Immature natural killer cell (primary cell): ENCODE measurements around the gene CDK11B. TPM values are rescaled to one million over a fixed set of nuclear protein-coding genes. Genes with fewer than 3 reads are reported as not detected.
"Not testable (repeated sequence)": the region's sequence is repeated elsewhere in the genome, so short reads cannot be mapped to it uniquely, and the experiment has no call there.

ENCODE experiments used
- DNase-seq, 3 donors: peaks; one replicate each; pipeline ENCODE4 v3.0.0; 2022; ENCODE audit warnings: mixed read lengths in 1 of 3
- H3K27ac Mint-ChIP-seq, 6 donors: one replicate each; pipeline ENCODE4 v1.8.0; 2020; ENCODE audit warnings: mixed read lengths in 6 of 6, mild to moderate bottlenecking in 5 of 6, inconsistent platforms in 4 of 6, moderate library complexity in 3 of 6
- H3K27me3 Mint-ChIP-seq, 3 donors: one replicate each; pipeline ENCODE4 v1.8.0; 2020 to 2021; ENCODE audit warnings: low read depth in 3 of 3, mild to moderate bottlenecking in 3 of 3, mixed read lengths in 3 of 3, moderate library complexity in 3 of 3, inconsistent platforms in 1 of 3
- H3K36me3 Mint-ChIP-seq, 3 donors: one replicate each; pipeline ENCODE4 v1.8.0; 2020; ENCODE audit warnings: mixed read lengths in 3 of 3, inconsistent platforms in 2 of 3, mild to moderate bottlenecking in 2 of 3
- H3K4me1 Mint-ChIP-seq, 2 donors: one replicate each; pipeline ENCODE4 v1.8.0; 2020; ENCODE audit warnings: inconsistent platforms in 2 of 2, mild to moderate bottlenecking in 2 of 2, mixed read lengths in 2 of 2, moderate library complexity in 1 of 2
- H3K4me3 Mint-ChIP-seq, 5 donors: one replicate each; pipeline ENCODE4 v1.8.0; 2020; ENCODE audit warnings: mild to moderate bottlenecking in 5 of 5, mixed read lengths in 5 of 5, inconsistent platforms in 3 of 5, moderate library complexity in 3 of 5
- H3K9me3 Mint-ChIP-seq, 6 donors: one replicate each; pipeline ENCODE4 v1.8.0; 2020; ENCODE audit warnings: mild to moderate bottlenecking in 6 of 6, mixed read lengths in 6 of 6, inconsistent platforms in 4 of 6, moderate library complexity in 3 of 6
- polyA plus RNA-seq, 3 donors: library from polyadenylated mRNA; unstranded; fragments of 300-500 nt; fragmentation: Illumina TruSeq; gene quantifications; one replicate each; pipeline ENCODE4 v1.2.3, GENCODE V29; 2021

The CDK11B gene
- polyA plus RNA-seq, 3 donors from 2014 or later = 4.8 to 25.0 (median 8.1) TPM

GRCh38 chr1:1692714-1693647 lies 34.2 kb upstream of the CDK11B start, which contains the start of gene SLC35E2B:
TSS of gene SLC35E2B (minus strand) at chr1:1692795. CDS start at chr1:1676699, 16,096 bp downstream.
- not testable (repeated sequence) for H3K36me3 Mint-ChIP-seq, H3K4me1 Mint-ChIP-seq, H3K9me3 Mint-ChIP-seq, H3K27me3 Mint-ChIP-seq
- Mint-ChIP-seq H3K4me3 (peak within 1 kb of the TSS; percentile 73 to 83 (median 80)), H3K27ac (peak within 1 kb of the TSS; percentile 65 to 92 (median 90))
- DNase-seq = peak; percentile 97 to 99 (median 98)

GRCh38 chr1:1692324-1692713 lies 33.5 kb upstream of the CDK11B start:
- H3K36me3 Mint-ChIP-seq, H3K27me3 Mint-ChIP-seq, DNase-seq, H3K9me3 Mint-ChIP-seq: not testable (repeated sequence)
- H3K4me1 Mint-ChIP-seq = peaks cover 7 to 14% of the 10 kb centered on the region in 2 donors
- H3K4me3 Mint-ChIP-seq = peak overlapping the region; percentile 47 to 83 (median 78)
- peak overlapping the region in 5 of 6 donors; percentile 21 to 92 (median 65) for H3K27ac Mint-ChIP-seq

- DNase-seq, H3K9me3 Mint-ChIP-seq, H3K4me3 Mint-ChIP-seq, H3K36me3 Mint-ChIP-seq, H3K27ac Mint-ChIP-seq, H3K27me3 Mint-ChIP-seq: not testable (repeated sequence)
- peaks cover 10 to 14% of the 10 kb centered on the region in 2 donors for H3K4me1 Mint-ChIP-seq
Observed at GRCh38 chr1:1691443-1691842, 32.6 kb upstream of the CDK11B start.

GRCh38 chr1:1689526-1689925 lies 30.7 kb upstream of the CDK11B start:
- not testable (repeated sequence) for H3K9me3 Mint-ChIP-seq, H3K36me3 Mint-ChIP-seq, H3K27me3 Mint-ChIP-seq, DNase-seq, H3K4me3 Mint-ChIP-seq, H3K27ac Mint-ChIP-seq
- H3K4me1 Mint-ChIP-seq = peaks cover 15 to 20% of the 10 kb centered on the region in 2 donors

- H3K36me3 Mint-ChIP-seq = peaks cover 0 to 8% (median 0%) of the 10 kb centered on the region in 3 donors
- peak overlapping the region in 2 of 5 donors; percentile 14 to 42 for H3K4me3 Mint-ChIP-seq
- DNase-seq = no peak
- no peaks in the 10 kb centered on the region for H3K9me3 Mint-ChIP-seq
- peaks cover 20 to 25% of the 10 kb centered on the region in 2 donors for H3K4me1 Mint-ChIP-seq
- H3K27me3 Mint-ChIP-seq = peaks cover 0 to 3% (median 0%) of the 10 kb centered on the region in 3 donors
- H3K27ac Mint-ChIP-seq = peak overlapping the region in 2 of 6 donors; percentile 41 to 62
Observed at GRCh38 chr1:1687846-1688245, 29.0 kb upstream of the CDK11B start.

- DNase-seq = peak in 1 of 3 donors; percentile 41
- peaks cover 0 to 5% (median 1%) of the 10 kb centered on the region in 3 donors for H3K27me3 Mint-ChIP-seq
- no peaks in the 10 kb centered on the region for H3K9me3 Mint-ChIP-seq
- H3K4me1 Mint-ChIP-seq = peaks cover 17 to 27% of the 10 kb centered on the region in 2 donors
- H3K4me3 Mint-ChIP-seq = peak overlapping the region in 2 of 5 donors; percentile 41 to 55
- peak overlapping the region in 4 of 6 donors; percentile 24 to 80 (median 50) for H3K27ac Mint-ChIP-seq
- H3K36me3 Mint-ChIP-seq = peaks cover 0 to 4% (median 0%) of the 10 kb centered on the region in 3 donors
Observed at GRCh38 chr1:1684031-1684681, 25.4 kb upstream of the CDK11B start.

- Mint-ChIP-seq H3K27ac (peak overlapping the region in 5 of 6 donors; percentile 24 to 70 (median 61)), H3K4me1 (peaks cover 26 to 34% of the 10 kb centered on the region in 2 donors), H3K36me3 (peaks cover 0 to 4% (median 0%) of the 10 kb centered on the region in 3 donors), H3K4me3 (no peak overlapping the region), H3K9me3 (no peaks in the 10 kb centered on the region), H3K27me3 (peaks cover 0 to 6% (median 5%) of the 10 kb centered on the region in 3 donors)
- no peak for DNase-seq
Observed at GRCh38 chr1:1683104-1683905, 24.5 kb upstream of the CDK11B start.

GRCh38 chr1:1680912-1681273 lies 22.1 kb upstream of the CDK11B start:
- H3K9me3 Mint-ChIP-seq = no peaks in the 10 kb centered on the region
- H3K27ac Mint-ChIP-seq = peak overlapping the region in 2 of 6 donors; percentile 30 to 40
- H3K27me3 Mint-ChIP-seq = peaks cover 8 to 17% (median 10%) of the 10 kb centered on the region in 3 donors
- peaks cover 31 to 40% of the 10 kb centered on the region in 2 donors for H3K4me1 Mint-ChIP-seq
- DNase-seq = no peak
- no peak overlapping the region for H3K4me3 Mint-ChIP-seq
- no peaks in the 10 kb centered on the region for H3K36me3 Mint-ChIP-seq

GRCh38 chr1:1680031-1680911 lies 21.5 kb upstream of the CDK11B start:
- H3K4me1 Mint-ChIP-seq = peaks cover 27 to 38% of the 10 kb centered on the region in 2 donors
- no peaks in the 10 kb centered on the region for H3K9me3 Mint-ChIP-seq
- peaks cover 8 to 15% (median 10%) of the 10 kb centered on the region in 3 donors for H3K27me3 Mint-ChIP-seq
- no peak for DNase-seq
- H3K4me3 Mint-ChIP-seq = no peak overlapping the region
- no peaks in the 10 kb centered on the region for H3K36me3 Mint-ChIP-seq
- no peak overlapping the region for H3K27ac Mint-ChIP-seq

GRCh38 chr1:1678581-1679380 lies 20.0 kb upstream of the CDK11B start:
- peak overlapping the region; percentile 96 to 98 (median 97) for H3K27ac Mint-ChIP-seq
- no peaks in the 10 kb centered on the region for H3K36me3 Mint-ChIP-seq
- DNase-seq = peak; percentile 41 to 64 (median 51)
- peak overlapping the region; percentile 80 to 85 (median 82) for H3K4me3 Mint-ChIP-seq
- H3K27me3 Mint-ChIP-seq = peaks cover 8 to 17% (median 10%) of the 10 kb centered on the region in 3 donors
- peaks cover 25 to 32% of the 10 kb centered on the region in 2 donors for H3K4me1 Mint-ChIP-seq
- H3K9me3 Mint-ChIP-seq = no peaks in the 10 kb centered on the region

- peak overlapping the region; percentile 80 to 85 (median 82) for H3K4me3 Mint-ChIP-seq
- peak overlapping the region; percentile 96 to 98 (median 97) for H3K27ac Mint-ChIP-seq
- peak; percentile 71 to 76 (median 74) for DNase-seq
- peaks cover 25 to 26% of the 10 kb centered on the region in 2 donors for H3K4me1 Mint-ChIP-seq
- H3K36me3 Mint-ChIP-seq = no peaks in the 10 kb centered on the region
- peaks cover 8 to 17% (median 10%) of the 10 kb centered on the region in 3 donors for H3K27me3 Mint-ChIP-seq
- no peaks in the 10 kb centered on the region for H3K9me3 Mint-ChIP-seq
Observed at GRCh38 chr1:1677718-1678580, 19.1 kb upstream of the CDK11B start.
